Natural killer cell (primary cell): Measurements from ENCODE around the gene MS4A2. TPM values are rescaled to one million over a fixed set of nuclear protein-coding genes. Genes with fewer than 3 reads are reported as not detected.
"Not testable (repeated sequence)": the region's sequence is repeated elsewhere in the genome, so short reads cannot be mapped to it uniquely, and the experiment has no call there.

Source experiments
- ATAC-seq, 3 donors: fragments of 150-1000 bp in 2 of 3; fragments of 200-7000 bp in 1 of 3; cut with Tn5 transposase; 1 replicate in 1 of 3; 2 replicates in 2 of 3; pipeline ENCODE4 v1.10.0; 2021; ENCODE audit warnings: mild to moderate bottlenecking in 2 of 3, moderate library complexity in 2 of 3
- DNase-seq, 2 donors: peaks; one replicate each; pipeline versions ENCODE4 v3.0.0 to v3.0.0-alpha.2; 2013 to 2021; ENCODE audit warnings: mixed read lengths in 1 of 2
- H3K27ac ChIP-seq: one replicate; pipeline ENCODE4 v1.5.1; 2013; ENCODE audit warnings: mild to moderate bottlenecking, low read length
- H3K27me3 ChIP-seq: one replicate; pipeline ENCODE4 v1.6.1; 2013; ENCODE audit warnings: low read length; ENCODE audit not compliant: control insufficient read depth, insufficient read depth
- H3K36me3 ChIP-seq: one replicate; pipeline ENCODE4 v1.6.1; 2013; ENCODE audit warnings: low read length; ENCODE audit not compliant: control insufficient read depth, insufficient read depth
- H3K4me1 ChIP-seq: one replicate; pipeline ENCODE4 v1.6.1; 2013; ENCODE audit warnings: low read length; ENCODE audit not compliant: control insufficient read depth, insufficient read depth
- H3K4me3 ChIP-seq: one replicate; pipeline ENCODE4 v1.5.1; 2013; ENCODE audit warnings: low read length
- H3K9me3 ChIP-seq: one replicate; pipeline ENCODE4 v1.6.1; 2013; ENCODE audit warnings: low read length; ENCODE audit not compliant: control insufficient read depth, insufficient read depth
- H3K27ac Mint-ChIP-seq, 2 donors: one replicate each; pipeline ENCODE4 v1.8.0; 2022; ENCODE audit warnings: mild to moderate bottlenecking in 2 of 2, mixed read lengths in 2 of 2, moderate library complexity in 1 of 2
- H3K27me3 Mint-ChIP-seq, 2 donors: one replicate each; pipeline ENCODE4 v1.8.0; 2022; ENCODE audit warnings: low read depth in 2 of 2, mixed read lengths in 2 of 2
- H3K36me3 Mint-ChIP-seq: one replicate; pipeline ENCODE4 v1.8.0; 2022; ENCODE audit warnings: mixed read lengths
- H3K4me1 Mint-ChIP-seq, 2 donors: one replicate each; pipeline ENCODE4 v1.8.0; 2022; ENCODE audit warnings: mixed read lengths in 2 of 2
- H3K4me3 Mint-ChIP-seq: one replicate; pipeline ENCODE4 v1.8.0; 2022; ENCODE audit warnings: mild to moderate bottlenecking, moderate library complexity, mixed read lengths
- H3K9me3 Mint-ChIP-seq, 2 donors: one replicate each; pipeline ENCODE4 v1.8.0; 2022; ENCODE audit warnings: mixed read lengths in 2 of 2
- WGBS: methylation state at CpG from one replicate; pipeline ENCODE4 v1.1.7; 2013; ENCODE audit warnings: missing lambda C conversion rate; ENCODE audit not compliant: insufficient coverage; 5-methylcytosine and 5-hydroxymethylcytosine counted together
- intact Hi-C: fragments of 100-400 bp; cut with micrococcal nuclease; formaldehyde crosslinking; loops from one replicate; pipeline ENCODE4 v1.14.2; 2022
- total RNA-seq, 4 donors: library from RNA; stranded (reverse); fragments of 120-200 nt in 1 of 4; gene quantifications; one replicate each; pipeline versions ENCODE4 v1.2.3 to v1.2.4, GENCODE V29; 2013 to 2022
- TF ChIP-seq, protein P1 (sequence below): fragments of 200-600 bp; IDR thresholded peaks from one replicate; pipeline ENCODE4 v1.8.0; 2022; ENCODE audit warnings: antibody characterized with exemption

MS4A2 gene
- total RNA-seq = 10 to 100 TPM in 1 of 3 donors, 1 to 10 TPM in 1, not detected in 1; 4.1 to 40.3 TPM
- total RNA-seq (2013) = 0.07 TPM

GRCh38 chr11:60088364-60088763 lies at the start of gene MS4A2:
Gene MS4A2 (plus strand): TSS chr11:60088664. CDS start chr11:60088766, 102 bp downstream.
- H3K36me3 ChIP-seq = no peaks in the 10 kb centered on the region
- no peak within 1 kb of the TSS for H3K4me3 Mint-ChIP-seq
- H3K9me3 Mint-ChIP-seq = no peaks in the 10 kb centered on the region
- peaks cover 9 to 23% of the 10 kb centered on the region in 2 donors for H3K27me3 Mint-ChIP-seq
- H3K9me3 ChIP-seq = no peaks in the 10 kb centered on the region
- ATAC-seq = no peak
- no peak within 1 kb of the TSS for H3K27ac ChIP-seq
- no peak within 1 kb of the TSS for H3K4me3 ChIP-seq
- no peaks in the 10 kb centered on the region for H3K4me1 Mint-ChIP-seq
- TF ChIP-seq, protein P1, sequence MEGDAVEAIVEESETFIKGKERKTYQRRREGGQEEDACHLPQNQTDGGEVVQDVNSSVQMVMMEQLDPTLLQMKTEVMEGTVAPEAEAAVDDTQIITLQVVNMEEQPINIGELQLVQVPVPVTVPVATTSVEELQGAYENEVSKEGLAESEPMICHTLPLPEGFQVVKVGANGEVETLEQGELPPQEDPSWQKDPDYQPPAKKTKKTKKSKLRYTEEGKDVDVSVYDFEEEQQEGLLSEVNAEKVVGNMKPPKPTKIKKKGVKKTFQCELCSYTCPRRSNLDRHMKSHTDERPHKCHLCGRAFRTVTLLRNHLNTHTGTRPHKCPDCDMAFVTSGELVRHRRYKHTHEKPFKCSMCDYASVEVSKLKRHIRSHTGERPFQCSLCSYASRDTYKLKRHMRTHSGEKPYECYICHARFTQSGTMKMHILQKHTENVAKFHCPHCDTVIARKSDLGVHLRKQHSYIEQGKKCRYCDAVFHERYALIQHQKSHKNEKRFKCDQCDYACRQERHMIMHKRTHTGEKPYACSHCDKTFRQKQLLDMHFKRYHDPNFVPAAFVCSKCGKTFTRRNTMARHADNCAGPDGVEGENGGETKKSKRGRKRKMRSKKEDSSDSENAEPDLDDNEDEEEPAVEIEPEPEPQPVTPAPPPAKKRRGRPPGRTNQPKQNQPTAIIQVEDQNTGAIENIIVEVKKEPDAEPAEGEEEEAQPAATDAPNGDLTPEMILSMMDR = no peak
- no peak within 1 kb of the TSS for H3K27ac Mint-ChIP-seq
- no peak for DNase-seq
- intact Hi-C loops = no loop called here
- WGBS = no CpG with 5 or more reads among the region's 1 CpG
- H3K4me1 ChIP-seq = no peaks in the 10 kb centered on the region
- no peaks in the 10 kb centered on the region for H3K27me3 ChIP-seq
- no peaks in the 10 kb centered on the region for H3K36me3 Mint-ChIP-seq

DNA sequence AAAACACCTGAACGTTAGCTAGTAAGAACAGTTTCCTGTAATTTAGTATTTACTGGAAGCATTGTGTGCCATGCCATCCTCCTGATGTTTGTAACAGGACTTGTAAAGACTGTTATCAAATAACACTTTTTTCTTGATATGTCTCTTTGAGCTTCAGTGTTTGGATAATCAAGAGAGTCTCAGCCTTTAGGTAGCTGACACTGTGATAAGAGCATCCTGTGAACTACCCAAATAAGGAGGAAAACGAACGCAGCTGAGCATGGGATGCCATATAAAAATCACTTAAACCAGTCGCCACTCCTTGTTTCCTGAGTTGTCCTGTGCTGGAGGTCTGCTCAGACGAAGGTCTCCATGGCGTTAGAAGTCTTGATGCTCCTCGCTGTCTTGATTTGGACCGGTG lies 48.4 kb upstream of the MS4A2 start, which contains the start of gene OOSP2:
Gene OOSP2, plus strand, starts transcription at position 301 of the 400 bp plus-strand sequence. Its CDS starts 51 bp downstream, at position 352.
- Mint-ChIP-seq H3K27ac (no peak within 1 kb of the TSS), H3K4me3 (no peak within 1 kb of the TSS), H3K9me3 (no peaks in the 10 kb centered on the region), H3K27me3 (peaks cover 0 to 3% of the 10 kb centered on the region in 2 donors), H3K36me3 (no peaks in the 10 kb centered on the region), H3K4me1 (no peaks in the 10 kb centered on the region)
- no peaks in the 10 kb centered on the region for H3K36me3 ChIP-seq
- no peak within 1 kb of the TSS for H3K27ac ChIP-seq
- TF ChIP-seq, protein P1 = no peak
- H3K4me3 ChIP-seq = no peak within 1 kb of the TSS
- intact Hi-C loops = no loop called here
- no peaks in the 10 kb centered on the region for H3K4me1 ChIP-seq
- H3K9me3 ChIP-seq = no peaks in the 10 kb centered on the region
- ATAC-seq (no peak), DNase-seq (no peak)
- H3K27me3 ChIP-seq = no peaks in the 10 kb centered on the region
- 87% methylated on average over 8 of the region's 8 CpGs for WGBS

DNA sequence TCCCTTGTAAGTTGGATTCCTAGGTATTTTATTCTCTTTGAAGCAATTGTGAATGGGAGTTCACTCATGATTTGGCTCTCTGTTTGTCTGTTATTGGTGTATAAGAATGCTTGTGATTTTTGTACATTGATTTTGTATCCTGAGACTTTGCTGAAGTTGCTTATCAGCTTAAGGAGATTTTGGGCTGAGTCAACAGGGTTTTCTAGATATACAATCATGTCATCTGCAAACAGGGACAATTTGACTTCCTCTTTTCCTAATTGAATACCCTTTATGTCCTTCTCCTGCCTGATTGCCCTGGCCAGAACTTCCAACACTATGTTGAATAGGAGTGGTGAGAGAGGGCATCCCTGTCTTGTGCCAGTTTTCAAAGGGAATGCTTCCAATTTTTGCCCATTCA lies 38.0 kb upstream of the MS4A2 start:
- intact Hi-C loops, H3K9me3 ChIP-seq: not testable (repeated sequence)

GRCh38 chr11:60050839-60051238 lies 37.6 kb upstream of the MS4A2 start:
- H3K4me3 ChIP-seq, H3K27ac Mint-ChIP-seq, H3K4me1 ChIP-seq, H3K36me3 Mint-ChIP-seq, H3K27me3 Mint-ChIP-seq, H3K4me1 Mint-ChIP-seq, H3K4me3 Mint-ChIP-seq, H3K9me3 ChIP-seq, intact Hi-C loops, H3K9me3 Mint-ChIP-seq, H3K36me3 ChIP-seq, H3K27ac ChIP-seq, H3K27me3 ChIP-seq, DNase-seq, ATAC-seq: not testable (repeated sequence)
- WGBS = no CpG with 5 or more reads among the region's 3 CpGs

More for the DNA sequence above, 38.0 kb upstream of the MS4A2 start:
- H3K4me3 ChIP-seq, DNase-seq, ATAC-seq, H3K36me3 ChIP-seq, H3K27ac ChIP-seq, H3K27ac Mint-ChIP-seq, H3K4me1 ChIP-seq, H3K9me3 Mint-ChIP-seq, H3K4me1 Mint-ChIP-seq, H3K36me3 Mint-ChIP-seq, H3K27me3 Mint-ChIP-seq, H3K27me3 ChIP-seq, H3K4me3 Mint-ChIP-seq: not testable (repeated sequence)
